ENCODE measurements around the gene BNC1.
"Not testable (repeated sequence)": the region's sequence is repeated elsewhere in the genome, so short reads cannot be mapped to it uniquely, and the experiment has no call there.

The BNC1 gene

GRCh38 chr15:83225449-83225848 lies 59.0 kb downstream of the BNC1 start:
- TF ChIP-seq CTCF (IDR thresholded peaks at IDR 0.05; ENCODE audit: insufficient read depth, low read depth, low read length, missing control alignments) = no peak
- DNase-seq (ENCODE audit: low read depth) = no peak
- H3K4me3 ChIP-seq (ENCODE audit: low read depth, low read length) = no peak overlapping the region

DNA sequence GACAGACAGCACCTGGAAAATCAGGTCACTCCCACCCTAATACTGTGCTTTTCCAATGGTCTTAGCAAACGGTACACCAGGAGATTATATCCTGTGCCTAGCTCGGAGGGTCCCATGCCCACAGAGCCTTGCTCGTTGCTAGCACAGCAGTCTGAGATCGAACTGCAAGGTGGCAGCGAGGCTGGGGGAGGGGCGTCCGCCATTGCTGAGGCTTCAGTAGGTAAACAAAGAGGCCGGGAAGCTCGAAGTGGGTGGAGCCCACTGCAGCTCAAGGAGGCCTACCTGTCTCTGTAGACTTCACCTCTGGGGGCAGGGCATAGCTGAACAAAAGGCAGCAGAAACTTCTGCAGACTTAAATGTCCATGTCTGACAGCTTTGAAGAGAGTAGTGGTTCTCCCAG lies 62.7 kb downstream of the BNC1 start:
- not testable (repeated sequence) for H3K4me3 ChIP-seq (ENCODE audit: low read depth, low read length); DNase-seq (ENCODE audit: low read depth)

GRCh38 chr15:83219026-83219425 lies 65.4 kb downstream of the BNC1 start:
- no peak for TF ChIP-seq CTCF (IDR thresholded peaks at IDR 0.05; ENCODE audit: insufficient read depth, low read depth, low read length, missing control alignments)
- no peak for DNase-seq (ENCODE audit: low read depth)
- H3K4me3 ChIP-seq (ENCODE audit: low read depth, low read length) = no peak overlapping the region

GRCh38 chr15:83215306-83215705 lies 69.2 kb downstream of the BNC1 start:
- H3K4me3 ChIP-seq (ENCODE audit: low read depth, low read length) = no peak overlapping the region

DNA sequence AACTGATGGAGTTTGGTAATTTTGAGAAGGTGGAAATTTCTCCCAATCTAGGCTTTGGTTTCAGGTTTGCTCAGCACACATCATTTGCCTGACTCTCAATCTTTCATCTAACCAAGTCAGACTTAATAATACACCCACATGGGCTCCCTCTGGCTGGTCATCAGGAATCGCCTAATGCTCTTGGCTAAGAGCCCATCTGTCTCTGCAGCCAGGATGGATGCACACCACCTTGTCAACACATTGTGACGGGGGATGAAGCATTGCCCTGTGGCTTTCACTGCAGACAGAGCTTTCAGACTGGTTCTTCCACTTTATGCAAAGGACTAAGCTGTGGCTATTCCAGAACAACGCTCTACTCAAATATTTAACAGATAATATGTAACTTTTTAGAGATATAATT lies 73.8 kb downstream of the BNC1 start:
- TF ChIP-seq CTCF (IDR thresholded peaks at IDR 0.05; ENCODE audit: insufficient read depth, low read depth, low read length, missing control alignments) = no peak
- H3K4me3 ChIP-seq (ENCODE audit: low read depth, low read length) = no peak overlapping the region
- DNase-seq (ENCODE audit: low read depth) = peak; percentile 34

More at GRCh38 chr15:83215306-83215705, 69.2 kb downstream of the BNC1 start:
- no peak for TF ChIP-seq CTCF (IDR thresholded peaks at IDR 0.05; ENCODE audit: insufficient read depth, low read depth, low read length, missing control alignments)
- no peak for DNase-seq (ENCODE audit: low read depth)

GRCh38 chr15:83209333-83209732 lies 75.1 kb downstream of the BNC1 start:
- no peak overlapping the region for H3K4me3 ChIP-seq (ENCODE audit: low read depth, low read length)
- no peak for DNase-seq (ENCODE audit: low read depth)
- TF ChIP-seq CTCF (IDR thresholded peaks at IDR 0.05; ENCODE audit: insufficient read depth, low read depth, low read length, missing control alignments) = no peak

GRCh38 chr15:83208367-83208661 lies 76.2 kb downstream of the BNC1 start:
- H3K4me3 ChIP-seq (ENCODE audit: low read depth, low read length) = peak overlapping the region; percentile 88
- DNase-seq (ENCODE audit: low read depth) = no peak
- TF ChIP-seq CTCF (IDR thresholded peaks at IDR 0.05; ENCODE audit: insufficient read depth, low read depth, low read length, missing control alignments) = no peak
